Neural cell (in vitro differentiated cells): ENCODE results near the gene RAMP3. TPM values are rescaled to one million over a fixed set of nuclear protein-coding genes. Genes with fewer than 3 reads are reported as not detected.

Source experiments
- H2AFZ ChIP-seq: fragments of 200-600, 300-800 bp; sonication (generic), shearing (Covaris generic); 2 replicates; pipeline ENCODE4 v1.6.0; 2014; ENCODE audit warnings: low read depth, mild to moderate bottlenecking, antibody characterized with exemption, low read length, moderate library complexity
- H3F3A ChIP-seq: fragments of 200-600 bp; shearing (Covaris generic); 2 replicates; pipeline ENCODE4 v1.6.1; 2016; ENCODE audit warnings: mild to moderate bottlenecking, moderate library complexity, mixed read lengths, antibody characterized with exemption, low read length; ENCODE audit not compliant: insufficient read depth, poor library complexity, severe bottlenecking
- H3K27ac ChIP-seq: fragments of 200-600, 300-800 bp; sonication (generic), shearing (Covaris generic); 2 replicates; pipeline ENCODE4 v1.5.1; 2014; ENCODE audit warnings: mild to moderate bottlenecking, low read length, moderate library complexity
- H3K27me3 ChIP-seq: fragments of 300-800, 200-600 bp; sonication (generic), shearing (Covaris generic); 2 replicates; pipeline ENCODE4 v1.6.0; 2014; ENCODE audit warnings: mild to moderate bottlenecking, low read depth, low read length, moderate library complexity; ENCODE audit not compliant: insufficient read depth
- H3K36me3 ChIP-seq: fragments of 300-800, 200-600 bp; sonication (generic), shearing (Covaris generic); 2 replicates; pipeline ENCODE4 v1.5.1; 2014; ENCODE audit warnings: mild to moderate bottlenecking, antibody characterized with exemption, low read length, moderate library complexity; ENCODE audit not compliant: insufficient read depth
- H3K4me2 ChIP-seq: fragments of 300-800, 200-600 bp; sonication (generic), shearing (Covaris generic); 2 replicates; pipeline ENCODE4 v1.6.0; 2014; ENCODE audit warnings: mild to moderate bottlenecking, low read length
- H3K4me3 ChIP-seq: fragments of 300-800, 200-600 bp; sonication (generic), shearing (Covaris generic); 2 replicates; pipeline ENCODE4 v1.5.1; 2014; ENCODE audit warnings: mild to moderate bottlenecking, low read length, moderate library complexity
- H3K79me2 ChIP-seq: fragments of 200-600 bp; shearing (Covaris generic); replicated peaks from 2 replicates; pipeline ENCODE4 v1.6.0; 2014; ENCODE audit warnings: mild to moderate bottlenecking, low read length, moderate library complexity; ENCODE audit not compliant: insufficient read depth
- H3K9ac ChIP-seq: fragments of 300-800, 200-600 bp; sonication (generic), shearing (Covaris generic); 2 replicates; pipeline ENCODE4 v1.6.1; 2016; ENCODE audit warnings: mild to moderate bottlenecking, low read length, mixed read lengths
- H3K9me2 ChIP-seq: fragments of 200-600 bp; shearing (Covaris generic); 2 replicates; pipeline ENCODE4 v1.6.1; 2016; ENCODE audit warnings: mild to moderate bottlenecking, low read length, mixed read lengths; ENCODE audit not compliant: insufficient read depth
- H3K9me3 ChIP-seq: fragments of 200-600, 300-800 bp; sonication (generic), shearing (Covaris generic); 2 replicates; pipeline ENCODE4 v1.6.1; 2016; ENCODE audit warnings: mild to moderate bottlenecking, mixed run types, low read length, moderate library complexity, mixed read lengths
- H4K20me1 ChIP-seq: fragments of 200-600 bp; shearing (Covaris generic); 2 replicates; pipeline ENCODE4 v1.6.1; 2016; ENCODE audit warnings: mild to moderate bottlenecking, mixed run types; ENCODE audit not compliant: insufficient read depth
- CTCF ChIP-seq: fragments of 450-650 bp; IDR thresholded peaks from 2 replicates; pipeline ENCODE4 v1.5.1; 2014; ENCODE audit warnings: antibody characterized with exemption, mild to moderate bottlenecking, moderate library complexity; ENCODE audit not compliant: poor library complexity, severe bottlenecking
- EP300 ChIP-seq: fragments of 450-650 bp; conservative IDR thresholded peaks from 2 replicates; pipeline ENCODE4 v1.6.1; 2014; ENCODE audit warnings: antibody characterized with exemption, mild to moderate bottlenecking, moderate library complexity; ENCODE audit not compliant: poor library complexity, severe bottlenecking
- EZH2 ChIP-seq: fragments of 200-600, 300-800 bp; shearing (Covaris generic), sonication (generic); IDR thresholded peaks from 2 replicates; pipeline ENCODE4 v1.6.1; 2014; ENCODE audit warnings: antibody characterized with exemption, low read length, borderline replicate concordance, mild to moderate bottlenecking; ENCODE audit not compliant: insufficient read depth, poor library complexity, severe bottlenecking
- MXI1 ChIP-seq: fragments of 450-650 bp; conservative IDR thresholded peaks from 2 replicates; pipeline ENCODE4 v1.6.1; 2014; ENCODE audit warnings: antibody characterized with exemption, mild to moderate bottlenecking; ENCODE audit not compliant: poor library complexity, severe bottlenecking
- POLR2AphosphoS5 ChIP-seq: IDR thresholded peaks from 2 replicates; pipeline ENCODE4 v1.6.1; 2012
- RAD21 ChIP-seq: fragments of 450-650 bp; conservative IDR thresholded peaks from 2 replicates; pipeline ENCODE4 v1.6.1; 2014; ENCODE audit warnings: antibody characterized with exemption, mild to moderate bottlenecking, moderate library complexity
- SMC3 ChIP-seq: fragments of 450-650 bp; conservative IDR thresholded peaks from 2 replicates; pipeline ENCODE4 v1.6.1; 2014; ENCODE audit warnings: antibody characterized with exemption, mild to moderate bottlenecking, moderate library complexity; ENCODE audit not compliant: poor library complexity
- TAF1 ChIP-seq: IDR thresholded peaks from 2 replicates; pipeline ENCODE4 v1.6.1; 2012; ENCODE audit warnings: low read depth
- polyA plus RNA-seq: library from polyadenylated mRNA; depleted of rRNA; stranded (reverse); fragments of >200 nt; gene quantifications from 2 replicates; pipeline ENCODE4 v1.2.3, GENCODE V29; 2014
- TF ChIP-seq, protein P1 (sequence below): IDR thresholded peaks from 2 replicates; pipeline ENCODE4 v1.6.1; 2012; ENCODE audit warnings: borderline replicate concordance

The RAMP3 gene
- polyA plus RNA-seq, 1 donor from 2014 or later: not detected

- Histone ChIP-seq H3K4me2 (no peak overlapping the region), H3K27me3 (no peaks in the 10 kb centered on the region), H2AFZ (no peak overlapping the region), H3K9ac (no peak overlapping the region), H3K4me3 (no peak overlapping the region), H4K20me1 (no peaks in the 10 kb centered on the region), H3F3A (no peaks in the 10 kb centered on the region), H3K9me3 (no peaks in the 10 kb centered on the region), H3K27ac (no peak overlapping the region), H3K9me2 (no peaks in the 10 kb centered on the region), H3K36me3 (no peaks in the 10 kb centered on the region), H3K79me2 (no peaks in the 10 kb centered on the region)
- TF ChIP-seq TAF1 (no peak), CTCF (no peak), SMC3 (no peak), RAD21 (no peak), EZH2 (no peak), MXI1 (no peak), POLR2AphosphoS5 (no peak), EP300 (no peak)
- TF ChIP-seq, protein P1, sequence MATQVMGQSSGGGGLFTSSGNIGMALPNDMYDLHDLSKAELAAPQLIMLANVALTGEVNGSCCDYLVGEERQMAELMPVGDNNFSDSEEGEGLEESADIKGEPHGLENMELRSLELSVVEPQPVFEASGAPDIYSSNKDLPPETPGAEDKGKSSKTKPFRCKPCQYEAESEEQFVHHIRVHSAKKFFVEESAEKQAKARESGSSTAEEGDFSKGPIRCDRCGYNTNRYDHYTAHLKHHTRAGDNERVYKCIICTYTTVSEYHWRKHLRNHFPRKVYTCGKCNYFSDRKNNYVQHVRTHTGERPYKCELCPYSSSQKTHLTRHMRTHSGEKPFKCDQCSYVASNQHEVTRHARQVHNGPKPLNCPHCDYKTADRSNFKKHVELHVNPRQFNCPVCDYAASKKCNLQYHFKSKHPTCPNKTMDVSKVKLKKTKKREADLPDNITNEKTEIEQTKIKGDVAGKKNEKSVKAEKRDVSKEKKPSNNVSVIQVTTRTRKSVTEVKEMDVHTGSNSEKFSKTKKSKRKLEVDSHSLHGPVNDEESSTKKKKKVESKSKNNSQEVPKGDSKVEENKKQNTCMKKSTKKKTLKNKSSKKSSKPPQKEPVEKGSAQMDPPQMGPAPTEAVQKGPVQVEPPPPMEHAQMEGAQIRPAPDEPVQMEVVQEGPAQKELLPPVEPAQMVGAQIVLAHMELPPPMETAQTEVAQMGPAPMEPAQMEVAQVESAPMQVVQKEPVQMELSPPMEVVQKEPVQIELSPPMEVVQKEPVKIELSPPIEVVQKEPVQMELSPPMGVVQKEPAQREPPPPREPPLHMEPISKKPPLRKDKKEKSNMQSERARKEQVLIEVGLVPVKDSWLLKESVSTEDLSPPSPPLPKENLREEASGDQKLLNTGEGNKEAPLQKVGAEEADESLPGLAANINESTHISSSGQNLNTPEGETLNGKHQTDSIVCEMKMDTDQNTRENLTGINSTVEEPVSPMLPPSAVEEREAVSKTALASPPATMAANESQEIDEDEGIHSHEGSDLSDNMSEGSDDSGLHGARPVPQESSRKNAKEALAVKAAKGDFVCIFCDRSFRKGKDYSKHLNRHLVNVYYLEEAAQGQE: no peak
Observed at GRCh38 chr7:45171946-45172345, 14.4 kb downstream of the RAMP3 start.

DNA sequence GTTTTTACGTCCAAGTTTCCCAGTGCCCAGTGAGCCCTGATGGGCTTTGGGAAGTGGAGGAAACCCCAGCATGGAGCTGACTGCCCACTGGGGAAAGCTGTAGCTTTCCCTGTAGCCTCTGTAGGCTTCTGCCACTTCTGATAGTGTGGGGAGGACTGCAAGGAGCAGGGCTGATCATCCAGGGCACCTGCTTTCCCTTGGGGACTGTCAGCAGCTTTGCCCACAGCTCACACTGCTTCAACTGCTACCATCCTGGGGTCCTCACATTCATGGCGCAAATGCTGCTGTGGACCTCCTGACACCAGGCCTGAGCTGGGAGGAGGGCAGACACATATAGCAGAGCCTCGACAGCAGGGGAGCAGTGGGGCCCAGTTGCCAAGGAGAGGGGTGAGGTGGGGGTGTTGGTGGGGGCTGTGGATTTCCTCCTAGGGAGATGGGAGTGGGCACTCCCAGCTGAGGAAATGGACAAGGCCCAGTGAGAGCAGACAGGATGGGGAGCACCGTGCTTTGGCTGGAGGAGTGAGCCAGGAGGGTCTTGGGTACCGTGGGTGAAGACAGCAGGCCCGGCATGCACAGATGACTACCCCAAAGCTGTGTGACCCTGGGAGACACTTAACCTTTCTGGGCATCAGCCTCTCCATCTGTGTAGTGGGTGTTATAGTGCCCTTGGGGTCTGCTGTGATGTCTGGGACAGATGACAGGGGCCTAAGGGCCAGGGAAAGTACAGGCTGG lies 16.2 kb downstream of the RAMP3 start:
- no peaks in the 10 kb centered on the region for H3K79me2 ChIP-seq
- no peak overlapping the region for H3K27ac ChIP-seq
- no peaks in the 10 kb centered on the region for H3F3A ChIP-seq
- no peaks in the 10 kb centered on the region for H3K9me2 ChIP-seq
- H3K4me2 ChIP-seq: no peak overlapping the region
- H3K9ac ChIP-seq: no peak overlapping the region
- no peak for TF ChIP-seq CTCF
- H4K20me1 ChIP-seq: no peaks in the 10 kb centered on the region
- no peaks in the 10 kb centered on the region for H3K36me3 ChIP-seq
- no peak overlapping the region for H3K4me3 ChIP-seq
- H2AFZ ChIP-seq: no peak overlapping the region
- H3K27me3 ChIP-seq: no peaks in the 10 kb centered on the region
- H3K9me3 ChIP-seq: no peaks in the 10 kb centered on the region
